Activated CD8-positive, alpha-beta memory T cell treated with anti-CD3 and anti-CD28 coated beads, Interleukin-2, amount 50 U/mL, for 48 hours (primary cell): ENCODE results near the gene MARK1.
A peak's percentile ranks its signal among the peaks of the same experiment; 100 is the strongest.

Experiments
- DNase-seq: peaks from one replicate; pipeline ENCODE4 v3.0.0-alpha.2; 2020

The MARK1 gene

GRCh38 chr1:220527908-220528678, at the start of gene MARK1:
TSS of gene MARK1 (plus strand) at chr1:220528136. CDS start at chr1:220528823, 687 bp downstream.
- DNase-seq = peak; percentile 56

GRCh38 chr1:220483700-220484099, 44.2 kb upstream of the MARK1 start:
- no peak for DNase-seq

GRCh38 chr1:220484135-220484534, 43.8 kb upstream of the MARK1 start:
- no peak for DNase-seq

GRCh38 chr1:220485131-220485530, 42.8 kb upstream of the MARK1 start:
- no peak for DNase-seq

GRCh38 chr1:220485791-220486190, 42.1 kb upstream of the MARK1 start:
- no peak for DNase-seq

- no peak for DNase-seq
These were observed 40.6 kb upstream of the MARK1 start for GRCh38 chr1:220487297-220487820.

- DNase-seq = no peak
These were observed 36.0 kb upstream of the MARK1 start for GRCh38 chr1:220491891-220492290.

GRCh38 chr1:220497220-220497947, 30.6 kb upstream of the MARK1 start:
- DNase-seq = no peak

- no peak for DNase-seq
These were observed 29.7 kb upstream of the MARK1 start for GRCh38 chr1:220498188-220498587.

- no peak for DNase-seq
These were observed 27.6 kb upstream of the MARK1 start for GRCh38 chr1:220500372-220500771.

- no peak for DNase-seq
These were observed 23.6 kb upstream of the MARK1 start for GRCh38 chr1:220504329-220504728.

GRCh38 chr1:220507085-220507484, 20.9 kb upstream of the MARK1 start:
- DNase-seq = no peak

GRCh38 chr1:220511179-220511578, 16.8 kb upstream of the MARK1 start:
- DNase-seq = no peak

- DNase-seq = no peak
These were observed 16.2 kb upstream of the MARK1 start for GRCh38 chr1:220511785-220512184.

GRCh38 chr1:220513834-220514233, 14.1 kb upstream of the MARK1 start:
- DNase-seq = no peak

GRCh38 chr1:220514256-220514655, 13.7 kb upstream of the MARK1 start:
- DNase-seq = no peak

- no peak for DNase-seq
These were observed 11.8 kb upstream of the MARK1 start for GRCh38 chr1:220516014-220516721.

- no peak for DNase-seq
These were observed 11.3 kb upstream of the MARK1 start for GRCh38 chr1:220516722-220517042.

- no peak for DNase-seq
These were observed 6.2 kb upstream of the MARK1 start for GRCh38 chr1:220521778-220522177.

- DNase-seq = no peak
These were observed 1.6 kb upstream of the MARK1 start for GRCh38 chr1:220526294-220526693.

GRCh38 chr1:220527279-220527907, 543 bp upstream of the MARK1 start:
- no peak for DNase-seq

GRCh38 chr1:220528679-220529501, 954 bp downstream of the MARK1 start:
- no peak for DNase-seq
